Adrenal gland (tissue), 19 donors: ENCODE measurements around the gene LILRB1. TPM values are rescaled to one million over a fixed set of nuclear protein-coding genes. Genes with fewer than 3 reads are reported as not detected.
A peak's percentile ranks its signal among the peaks of the same experiment; 100 is the strongest.
"Not testable (repeated sequence)": the region's sequence is repeated elsewhere in the genome, so short reads cannot be mapped to it uniquely, and the experiment has no call there.

Experiments used
- DNase-seq, 7 donors: peaks; one replicate each; pipeline ENCODE4 v3.0.0-alpha.2; 2019 to 2020
- H3K27ac ChIP-seq, 5 donors: fragments of 200-600 bp; sonication (generic) in 4 of 5; 1 replicate in 3 of 5; 2 replicates in 2 of 5; pipeline versions ENCODE4 v1.5.1 to v1.8.0; 2016 to 2020; ENCODE audit warnings: mild to moderate bottlenecking in 1 of 5
- H3K27me3 ChIP-seq: fragments of 200-600 bp; 2 replicates; pipeline ENCODE4 v1.8.0; 2021
- H3K36me3 ChIP-seq, 2 donors: fragments of 200-600 bp; replicated peaks in 1 of 2; 1 replicate in 1 of 2; 2 replicates in 1 of 2; pipeline versions ENCODE4 v1.5.1 to v1.8.0; 2018 to 2022
- H3K4me1 ChIP-seq, 2 donors: fragments of 200-600 bp; replicated peaks in 1 of 2; 1 replicate in 1 of 2; 2 replicates in 1 of 2; pipeline versions ENCODE4 v1.5.1 to v1.8.0; 2018 to 2021
- H3K4me3 ChIP-seq, 4 donors: fragments of 200-600 bp; sonication (generic) in 3 of 4; one replicate each; pipeline ENCODE4 v1.5.1; 2016 to 2018
- H3K9me3 ChIP-seq, 3 donors: fragments of 200-600 bp; sonication (generic) in 1 of 3; replicated peaks in 1 of 3; 1 replicate in 2 of 3; 2 replicates in 1 of 3; pipeline versions ENCODE4 v1.5.1 to v1.8.0; 2016 to 2021
- POLR2A ChIP-seq, 2 donors: fragments of 450-650 bp; IDR thresholded peaks; one replicate each; pipeline ENCODE4 v1.6.1; 2017; ENCODE audit warnings: antibody characterized with exemption in 2 of 2, mild to moderate bottlenecking in 2 of 2, moderate library complexity in 1 of 2
- WGBS, 4 donors: extraction: QIAGEN DNeasy Blood & Tissue Kit in 2 of 4; methylation state at CpG; one replicate each; pipeline versions ENCODE4 v1.1.5 to v1.1.7; 2013 to 2017; 5-methylcytosine and 5-hydroxymethylcytosine counted together
- intact Hi-C, 2 donors: fragments of 100-400 bp; cut with DNase I; formaldehyde crosslinking; loops; one replicate each; pipeline versions ENCODE4 v1.14.1 to v1.15.0; 2022 to 2023
- long read RNA-seq, 10 donors: library from polyadenylated mRNA in 3 of 10; unstranded in 2 of 10; stranded (forward) in 1 of 10; transcript quantifications; one replicate each; pipeline ENCODE4 v2.0.0 and lab custom pipeline, GENCODE V29; 2021 to 2026
- polyA plus RNA-seq, 3 donors: library from polyadenylated mRNA; stranded (reverse); fragments of 200-250 nt in 2 of 3; fragments of 350-450 nt in 1 of 3; fragmentation: Illumina TruSeq in 1 of 3; extraction: RNeasy Lipid Tissue Mini Kit (QIAGEN cat#74804) in 1 of 3; gene quantifications; one replicate each; pipeline ENCODE4 v1.2.3, GENCODE V29; 2013 to 2014
- total RNA-seq, 9 donors: library from RNA; depleted of rRNA in 4 of 9; stranded (reverse); fragments of >200 nt in 4 of 9; fragments of 120-200 nt in 1 of 9; fragmentation: NEBNext Ultra II Directional in 1 of 9; extraction: Animal tissue kit (Norgen Biotek cat#: 25700) in 1 of 9; gene quantifications; one replicate each; pipeline versions ENCODE4 v1.1.0 to v1.2.4, GENCODE V29; 2013 to 2023
- TF ChIP-seq, protein P1 (sequence below), 6 experiments: fragments of 450-650 bp in 4 of 6; fragments of 200-600 bp in 2 of 6; sonication (generic) in 1 of 6; IDR thresholded peaks; 1 replicate in 5 of 6; 2 replicates in 1 of 6; pipeline versions ENCODE4 v1.5.1 to v1.8.0; 2016 to 2021; ENCODE audit warnings: antibody characterized with exemption in 6 of 6, mild to moderate bottlenecking in 2 of 6, moderate library complexity in 1 of 6
- donor health status: healthy with polysubstance abuse.
- donor health status: Bipolar disorder and iron deficiency.
- donor health status: DM: yes; HTN: yes; CAD: no.
- donor health status: DM: no; HTN: no; CAD: no.
- donor health status: DM: no; HTN: no; CAD: no.
- donor health status: DM: yes; HTN: yes; CAD: no.

LILRB1 gene
- 10 to 100 TPM in 5 of 9 donors, 1 to 10 TPM in 2, under 1 TPM in 2; 0.36 to 20.2 (median 10.1) TPM for total RNA-seq
- 10 to 100 TPM in 1 of 3 donors, 1 to 10 TPM in 2; 2.4 to 14.7 (median 3.1) TPM for polyA plus RNA-seq
- long read RNA-seq, donor 1 = 0 reads
- long read RNA-seq, donor 2 = 0 reads
- long read RNA-seq, donor 3 = 0 reads
- long read RNA-seq, donor 4, partial matches to known transcripts = 1 of 3 reads
- long read RNA-seq, donor 4, other reads (novel, unspliced or antisense) = 1 of 3 reads
- long read RNA-seq, donor 5, partial matches to known transcripts = 3 of 13 reads
- long read RNA-seq, donor 5, other reads (novel, unspliced or antisense) = 9 of 13 reads
- long read RNA-seq, donor 6, partial matches to known transcripts = 2 of 3 reads
- long read RNA-seq, donor 6, other reads (novel, unspliced or antisense) = 0 of 3 reads
- long read RNA-seq, donor 7 = 0 reads
- long read RNA-seq, donor 8 = 0 reads
- long read RNA-seq, donor 9 = 0 reads
- long read RNA-seq, donor 10 = 0 reads

DNA sequence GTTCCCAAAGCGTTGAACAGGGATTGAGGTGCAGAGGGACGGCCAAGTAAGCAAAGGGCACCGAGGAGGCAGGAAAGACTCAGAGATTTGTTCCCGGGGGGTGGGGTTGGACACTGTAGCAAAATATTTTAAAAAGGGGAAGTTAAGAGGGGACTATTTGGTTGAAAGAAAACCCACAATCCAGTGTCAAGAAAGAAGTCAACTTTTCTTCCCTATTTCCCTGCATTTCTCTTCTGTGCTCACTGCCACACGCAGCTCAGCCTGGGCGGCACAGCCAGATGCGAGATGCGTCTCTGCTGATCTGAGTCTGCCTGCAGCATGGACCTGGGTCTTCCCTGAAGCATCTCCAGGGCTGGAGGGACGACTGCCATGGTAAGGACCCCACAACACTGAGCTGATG is at the start of gene LILRB1:
LILRB1 (plus strand) TSS at position 223 of the 400 bp plus-strand sequence. CDS start 590 bp downstream, outside the sequence.
- Histone ChIP-seq H3K4me3 (peak within 1 kb of the TSS in 1 of 4 donors; percentile 32), H3K27ac (peak within 1 kb of the TSS in 1 of 5 donors; percentile 40)
- H3K36me3 ChIP-seq, H3K9me3 ChIP-seq, H3K27me3 ChIP-seq, H3K4me1 ChIP-seq, intact Hi-C loops: not testable (repeated sequence)
- DNase-seq = peak in 1 of 7 donors; percentile 4
- 57 to 63% (median 58%) methylated on average over 9 of the region's 9 CpGs for WGBS, 4 donors

DNA sequence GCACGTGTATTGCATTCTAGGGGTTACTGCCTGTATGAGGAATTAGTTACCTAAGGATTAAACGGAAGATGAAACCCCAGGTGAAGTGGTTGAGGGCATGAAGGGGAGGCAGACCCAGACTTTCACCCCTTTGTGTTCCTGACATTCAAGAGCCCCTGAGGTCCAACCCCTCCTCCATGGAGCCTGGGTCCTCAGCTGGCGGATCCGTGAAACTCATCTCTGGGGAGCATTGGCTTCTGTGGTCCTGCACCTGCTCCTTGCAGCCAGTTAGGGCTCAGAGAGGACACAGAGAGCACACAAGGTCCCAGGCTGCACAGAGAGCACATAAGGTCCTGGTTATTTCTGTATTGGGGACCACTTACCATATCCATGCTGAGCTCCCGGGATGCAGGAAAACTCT is 43.9 kb upstream of the LILRB1 start:
- WGBS, 4 donors = 42 to 73% (median 67%) methylated on average over 3 to 5 of the region's 5 CpGs
- Histone ChIP-seq H3K27me3 (no peaks in the 10 kb centered on the region), H3K9me3 (no peaks in the 10 kb centered on the region), H3K36me3 (no peaks in the 10 kb centered on the region), H3K4me3 (no peak overlapping the region), H3K4me1 (no peaks in the 10 kb centered on the region), H3K27ac (no peak overlapping the region)
- intact Hi-C loops = no loop called here
- TF ChIP-seq, protein P1, sequence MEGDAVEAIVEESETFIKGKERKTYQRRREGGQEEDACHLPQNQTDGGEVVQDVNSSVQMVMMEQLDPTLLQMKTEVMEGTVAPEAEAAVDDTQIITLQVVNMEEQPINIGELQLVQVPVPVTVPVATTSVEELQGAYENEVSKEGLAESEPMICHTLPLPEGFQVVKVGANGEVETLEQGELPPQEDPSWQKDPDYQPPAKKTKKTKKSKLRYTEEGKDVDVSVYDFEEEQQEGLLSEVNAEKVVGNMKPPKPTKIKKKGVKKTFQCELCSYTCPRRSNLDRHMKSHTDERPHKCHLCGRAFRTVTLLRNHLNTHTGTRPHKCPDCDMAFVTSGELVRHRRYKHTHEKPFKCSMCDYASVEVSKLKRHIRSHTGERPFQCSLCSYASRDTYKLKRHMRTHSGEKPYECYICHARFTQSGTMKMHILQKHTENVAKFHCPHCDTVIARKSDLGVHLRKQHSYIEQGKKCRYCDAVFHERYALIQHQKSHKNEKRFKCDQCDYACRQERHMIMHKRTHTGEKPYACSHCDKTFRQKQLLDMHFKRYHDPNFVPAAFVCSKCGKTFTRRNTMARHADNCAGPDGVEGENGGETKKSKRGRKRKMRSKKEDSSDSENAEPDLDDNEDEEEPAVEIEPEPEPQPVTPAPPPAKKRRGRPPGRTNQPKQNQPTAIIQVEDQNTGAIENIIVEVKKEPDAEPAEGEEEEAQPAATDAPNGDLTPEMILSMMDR (IDR thresholded peaks at IDR 0.05) = no peak
- no peak for TF ChIP-seq POLR2A (IDR thresholded peaks at IDR 0.05)
- DNase-seq = no peak

DNA sequence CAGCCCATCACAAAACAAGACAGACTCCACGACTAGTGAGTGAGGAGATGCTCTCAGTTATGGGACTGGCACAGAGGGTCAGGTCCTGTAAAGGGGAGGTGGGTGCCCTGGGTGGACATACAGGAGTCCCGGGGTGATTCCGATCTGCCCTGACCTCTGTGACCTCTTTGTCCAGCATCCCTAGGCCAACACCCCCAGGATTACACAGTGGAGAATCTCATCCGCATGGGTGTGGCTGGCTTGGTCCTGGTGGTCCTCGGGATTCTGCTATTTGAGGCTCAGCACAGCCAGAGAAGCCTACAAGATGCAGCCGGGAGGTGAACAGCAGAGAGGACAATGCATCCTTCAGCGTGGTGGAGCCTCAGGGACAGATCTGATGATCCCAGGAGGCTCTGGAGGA is 43.3 kb upstream of the LILRB1 start:
- 0 to 67% (median 64%) methylated on average over 1 to 7 of the region's 7 CpGs for WGBS, 4 donors

DNA sequence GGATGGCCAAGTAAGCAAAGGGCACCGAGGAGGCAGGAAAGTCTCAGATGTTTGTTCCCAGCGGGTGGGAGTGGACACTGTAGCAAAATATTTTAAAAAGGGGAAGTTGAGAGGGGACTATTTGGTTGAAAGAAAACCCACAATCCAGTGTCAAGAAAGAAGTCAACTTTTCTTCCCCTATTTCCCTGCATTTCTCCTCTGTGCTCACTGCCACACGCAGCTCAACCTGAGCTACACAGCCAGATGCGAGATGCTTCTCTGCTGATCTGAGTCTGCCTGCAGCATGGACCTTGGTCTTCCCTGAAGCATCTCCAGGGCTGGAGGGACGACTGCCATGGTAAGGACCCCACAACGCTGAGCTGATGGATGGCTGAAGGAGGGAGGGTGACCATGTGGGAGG is 36.8 kb upstream of the LILRB1 start, which contains the start of gene LILRA1:
LILRA1 (plus strand) TSS at position 188 of the 400 bp plus-strand sequence. CDS start 613 bp downstream, outside the sequence.
- H3K27me3 ChIP-seq, DNase-seq, H3K36me3 ChIP-seq, H3K4me3 ChIP-seq, H3K4me1 ChIP-seq, H3K9me3 ChIP-seq, intact Hi-C loops: not testable (repeated sequence)
- H3K27ac ChIP-seq = peak within 1 kb of the TSS in 1 of 5 donors; percentile 22
- 27 to 56% (median 51%) methylated on average over 6 of the region's 6 CpGs for WGBS, 4 donors

More for the DNA sequence above, 43.3 kb upstream of the LILRB1 start:
- Histone ChIP-seq H3K36me3 (no peaks in the 10 kb centered on the region), H3K27me3 (no peaks in the 10 kb centered on the region), H3K4me3 (no peak overlapping the region), H3K4me1 (no peaks in the 10 kb centered on the region), H3K9me3 (no peaks in the 10 kb centered on the region), H3K27ac (no peak overlapping the region)
- no peak for TF ChIP-seq POLR2A (IDR thresholded peaks at IDR 0.05)
- TF ChIP-seq, protein P1 (IDR thresholded peaks at IDR 0.05) = no peak
- DNase-seq = no peak
- intact Hi-C loops = no loop called here

DNA sequence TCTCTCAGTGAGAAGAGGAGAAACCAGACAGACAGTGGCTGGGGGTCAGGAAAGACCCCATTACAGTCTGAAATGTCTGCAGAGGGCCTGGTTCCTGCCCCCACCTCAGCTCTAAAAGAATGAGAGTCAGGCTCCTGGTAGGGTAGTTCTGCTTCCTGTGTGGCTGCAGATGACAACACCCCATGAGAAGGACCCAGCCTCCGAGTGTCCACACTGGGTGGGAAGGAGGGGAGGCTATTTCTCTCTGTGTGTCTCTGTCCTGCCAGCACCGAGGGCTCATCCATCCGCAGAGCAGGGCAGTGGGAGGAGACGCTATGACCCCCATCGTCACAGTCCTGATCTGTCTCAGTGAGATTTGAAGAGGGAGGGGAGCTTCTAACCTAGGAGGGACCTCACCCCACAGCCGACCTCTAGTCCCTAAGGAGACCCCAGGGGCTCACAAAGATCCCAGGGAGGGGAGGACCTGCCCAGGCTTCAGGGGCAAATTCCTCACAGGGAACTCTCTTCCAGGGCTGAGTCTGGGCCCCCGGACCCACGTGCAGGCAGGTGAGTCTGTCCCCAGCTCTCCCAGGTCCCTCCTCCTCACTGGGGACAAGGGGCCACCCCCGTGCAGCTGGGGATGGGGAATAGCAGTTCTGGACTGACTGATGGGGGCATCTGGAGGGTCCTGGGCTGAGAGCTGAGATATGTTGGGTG is 36.2 kb upstream of the LILRB1 start:
- not testable (repeated sequence) for DNase-seq, H3K4me1 ChIP-seq
- H3K27ac ChIP-seq = peak overlapping the region in 1 of 5 donors; percentile 22

More for the DNA sequence above, 36.2 kb upstream of the LILRB1 start:
- H3K4me3 ChIP-seq, H3K27me3 ChIP-seq, H3K9me3 ChIP-seq, intact Hi-C loops, H3K36me3 ChIP-seq: not testable (repeated sequence)
- WGBS, 4 donors = 62 to 72% (median 66%) methylated on average over 4 to 9 of the region's 9 CpGs; no CpG with 5 or more reads in 1 of the 4 donors
